ENCODE results near the gene DNAH14. TPM values are rescaled to one million over a fixed set of nuclear protein-coding genes. Genes with fewer than 3 reads are reported as not detected.

DNAH14 gene
- total and polyA plus RNA-seq, 2 experiments from 2014 or later = 55.3 to 80.2 TPM

- no peak for TF ChIP-seq REST (IDR thresholded peaks at IDR 0.05; ENCODE audit: unreplicated experiment)
- TF ChIP-seq ZNF331 (CRISPR knock-in tag; IDR thresholded peaks at IDR 0.05; ENCODE audit: low read depth) = no peak
Observed at GRCh38 chr1:225321784-225322183, 392.3 kb downstream of the DNAH14 start (continued).

GRCh38 chr1:225329041-225329440 is 399.6 kb downstream of the DNAH14 start:
- H4K20me1 ChIP-seq (replicated peaks; ENCODE audit: insufficient read depth) = no peaks in the 10 kb centered on the region
- DNase-seq (ENCODE audit: low spot score) (no peak), ATAC-seq (no peak)
- H3K27ac ChIP-seq (ENCODE audit: low read depth) = no peak overlapping the region
- Mint-ChIP-seq H3K9me3 (no peaks in the 10 kb centered on the region), H3K4me1 (no peaks in the 10 kb centered on the region), H3K4me3 (no peak overlapping the region), H3K27me3 (ENCODE audit: insufficient read depth, low read depth, poor library complexity) (no peaks in the 10 kb centered on the region), H3K36me3 (ENCODE audit: low read depth) (no peaks in the 10 kb centered on the region), H3K27ac (no peak overlapping the region)
- H3K9me2 ChIP-seq (ENCODE audit: insufficient read depth) = no peaks in the 10 kb centered on the region
- no peaks in the 10 kb centered on the region for H3K79me2 ChIP-seq (replicated peaks; ENCODE audit: insufficient read depth)
- no peaks in the 10 kb centered on the region for H3F3A ChIP-seq (replicated peaks; ENCODE audit: low read depth)
- no peak overlapping the region for H3K4me3 ChIP-seq
- no peak overlapping the region for H3K4me2 ChIP-seq
- no peaks in the 10 kb centered on the region for H3K4me1 ChIP-seq (ENCODE audit: insufficient read depth)
- no peaks in the 10 kb centered on the region for H3K27me3 ChIP-seq (ENCODE audit: insufficient read depth)
- no peak overlapping the region for H2AFZ ChIP-seq
- H3K36me3 ChIP-seq (ENCODE audit: insufficient read depth) = no peaks in the 10 kb centered on the region
- TF ChIP-seq STAT1 (IDR thresholded peaks at IDR 0.05; ENCODE audit: unreplicated experiment) (no peak), ZNF331 (CRISPR knock-in tag; IDR thresholded peaks at IDR 0.05; ENCODE audit: low read depth) (no peak), CREB1 (CRISPR knock-in tag; IDR thresholded peaks at IDR 0.05; ENCODE audit: low read depth) (no peak), JUNB (IDR thresholded peaks at IDR 0.05; ENCODE audit: unreplicated experiment) (no peak), ETS1 (IDR thresholded peaks at IDR 0.05) (no peak), POLR2AphosphoS5 (IDR thresholded peaks at IDR 0.05; ENCODE audit: low read depth) (no peak), CTCF (conservative IDR thresholded peaks at IDR 0.05; ENCODE audit: low read depth in 2 of 2) (no peak), NANOG (IDR thresholded peaks at IDR 0.05; ENCODE audit: borderline replicate concordance) (no peak), ZNF114 (CRISPR knock-in tag; IDR thresholded peaks at IDR 0.05) (no peak), EZH2phosphoT487 (IDR thresholded peaks at IDR 0.05; ENCODE audit: unreplicated experiment) (no peak), ZNF462 (CRISPR knock-in tag; IDR thresholded peaks at IDR 0.05) (no peak), EZH2 (IDR thresholded peaks at IDR 0.05; ENCODE audit: low read depth, unreplicated experiment) (no peak)

Measured in GM23338 (cell line).